Omental fat pad (tissue), 4 donors: Measurements from ENCODE around the gene METRNL. TPM values are rescaled to one million over a fixed set of nuclear protein-coding genes. Genes with fewer than 3 reads are reported as not detected.

Experiments used
- ATAC-seq: fragments of 150-250 bp; one replicate; pipeline ENCODE4 v1.9.1; 2016; ENCODE audit warnings: mild to moderate bottlenecking, moderate library complexity; ENCODE audit not compliant: low FRiP score
- DNase-seq: peaks from one replicate; pipeline ENCODE4 v3.0.0-alpha.2; 2019; ENCODE audit warnings: low spot score
- total RNA-seq, 4 donors: library from RNA; depleted of rRNA; stranded (reverse); fragments of >200 nt; gene quantifications; one replicate each; pipeline ENCODE4 v1.1.0, GENCODE V29; 2016
- TF ChIP-seq, protein P1 (sequence below), 3 donors: fragments of 450-650 bp; IDR thresholded peaks; one replicate each; pipeline ENCODE4 v1.5.1; 2016 to 2017; ENCODE audit warnings: antibody characterized with exemption in 3 of 3, mild to moderate bottlenecking in 3 of 3, moderate library complexity in 2 of 3

Gene METRNL
- total RNA-seq, 4 donors from 2014 or later = 68.4 to 271 (median 99.9) TPM

DNA sequence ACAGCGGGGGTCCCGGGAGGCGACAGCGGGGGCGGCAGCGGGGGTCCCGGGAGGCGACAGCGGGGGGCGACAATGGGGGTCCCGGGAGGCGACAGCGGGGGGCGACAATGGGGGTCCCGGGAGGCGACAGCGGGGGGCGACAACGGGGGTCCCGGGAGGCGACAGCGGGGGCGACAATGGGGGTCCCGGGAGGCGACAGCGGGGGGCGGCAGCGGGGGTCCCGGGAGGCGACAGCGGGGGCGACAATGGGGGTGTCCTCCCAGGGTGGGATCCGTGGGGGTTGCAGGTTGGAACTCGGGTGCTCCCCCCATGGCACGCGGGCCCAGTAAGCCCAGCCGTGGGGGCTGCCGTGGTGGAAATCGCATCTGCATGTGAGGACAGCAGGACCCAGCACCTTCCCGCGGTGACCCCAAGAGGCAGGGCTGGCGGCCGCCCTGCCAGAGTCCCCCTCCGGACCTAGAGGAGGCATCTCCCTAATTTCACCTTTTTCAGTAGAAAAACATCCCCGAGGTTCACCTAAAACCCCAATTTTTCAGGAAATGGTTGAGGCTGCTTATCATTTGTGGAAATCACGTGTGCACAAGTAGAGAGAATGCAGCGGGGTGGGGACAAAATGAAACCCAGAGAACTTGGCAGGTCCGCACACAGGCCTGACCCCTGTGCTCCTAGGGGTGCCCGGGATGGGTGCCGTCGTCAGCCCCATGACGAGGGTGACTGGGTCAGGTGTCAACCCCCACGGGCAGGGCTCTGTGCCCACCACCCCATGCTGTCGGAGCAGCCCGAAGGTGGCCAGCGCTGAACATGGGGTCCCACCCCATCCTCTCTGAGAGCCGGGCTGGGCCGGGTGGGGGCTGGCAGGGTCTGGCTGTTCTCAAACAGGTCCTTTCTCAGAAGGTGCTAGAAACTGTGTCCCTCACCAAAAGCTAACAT, 10.5 kb upstream of the METRNL start:
- ATAC-seq (no peak), DNase-seq (no peak)
- TF ChIP-seq, protein P1, sequence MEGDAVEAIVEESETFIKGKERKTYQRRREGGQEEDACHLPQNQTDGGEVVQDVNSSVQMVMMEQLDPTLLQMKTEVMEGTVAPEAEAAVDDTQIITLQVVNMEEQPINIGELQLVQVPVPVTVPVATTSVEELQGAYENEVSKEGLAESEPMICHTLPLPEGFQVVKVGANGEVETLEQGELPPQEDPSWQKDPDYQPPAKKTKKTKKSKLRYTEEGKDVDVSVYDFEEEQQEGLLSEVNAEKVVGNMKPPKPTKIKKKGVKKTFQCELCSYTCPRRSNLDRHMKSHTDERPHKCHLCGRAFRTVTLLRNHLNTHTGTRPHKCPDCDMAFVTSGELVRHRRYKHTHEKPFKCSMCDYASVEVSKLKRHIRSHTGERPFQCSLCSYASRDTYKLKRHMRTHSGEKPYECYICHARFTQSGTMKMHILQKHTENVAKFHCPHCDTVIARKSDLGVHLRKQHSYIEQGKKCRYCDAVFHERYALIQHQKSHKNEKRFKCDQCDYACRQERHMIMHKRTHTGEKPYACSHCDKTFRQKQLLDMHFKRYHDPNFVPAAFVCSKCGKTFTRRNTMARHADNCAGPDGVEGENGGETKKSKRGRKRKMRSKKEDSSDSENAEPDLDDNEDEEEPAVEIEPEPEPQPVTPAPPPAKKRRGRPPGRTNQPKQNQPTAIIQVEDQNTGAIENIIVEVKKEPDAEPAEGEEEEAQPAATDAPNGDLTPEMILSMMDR (IDR thresholded peaks at IDR 0.05) = no peak

DNA sequence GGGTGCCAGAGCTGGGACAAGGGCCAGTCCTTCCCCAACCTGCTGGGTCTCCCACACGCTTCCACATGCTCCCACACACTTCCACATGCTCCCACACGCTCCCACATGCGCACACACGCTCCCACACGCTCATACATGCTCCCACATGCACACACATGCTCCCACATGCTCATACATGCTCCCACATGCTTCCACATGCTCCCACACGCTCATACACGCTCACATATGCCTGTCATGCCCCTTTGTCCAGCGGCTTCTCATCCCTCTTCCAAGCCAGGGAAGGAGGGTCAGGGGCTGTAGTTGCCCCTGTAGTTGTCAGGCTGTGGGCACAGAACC, 9.9 kb upstream of the METRNL start:
- DNase-seq = no peak
- no peak for ATAC-seq
- TF ChIP-seq, protein P1 (IDR thresholded peaks at IDR 0.05) = no peak

- ATAC-seq (no peak), DNase-seq (no peak)
- TF ChIP-seq, protein P1 (IDR thresholded peaks at IDR 0.05) = no peak
Observed at GRCh38 chr17:83069931-83070742, 9.3 kb upstream of the METRNL start.

GRCh38 chr17:83070800-83071341, 8.5 kb upstream of the METRNL start:
- DNase-seq = no peak
- TF ChIP-seq, protein P1 (IDR thresholded peaks at IDR 0.05) = no peak
- ATAC-seq = no peak

DNA sequence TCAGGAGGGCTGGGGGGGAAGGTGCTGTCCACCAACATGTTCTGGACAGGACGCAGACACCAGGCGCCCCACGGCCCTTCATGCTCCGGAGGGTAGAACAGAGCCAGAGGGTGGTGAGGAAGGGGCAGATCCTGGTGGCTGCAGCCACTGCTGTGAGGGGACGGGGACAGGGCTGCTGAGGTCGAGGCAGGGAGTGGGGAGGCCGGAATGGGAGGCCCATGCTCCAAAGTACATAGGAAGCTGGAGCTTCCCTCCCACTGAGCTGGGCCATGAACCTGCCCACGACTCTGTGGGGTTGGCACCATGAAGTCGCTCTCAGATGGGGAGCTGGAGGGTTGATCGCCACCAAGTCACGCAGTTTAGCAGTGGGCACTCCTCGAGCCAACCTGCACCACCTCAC, 8.0 kb upstream of the METRNL start:
- TF ChIP-seq, protein P1 (IDR thresholded peaks at IDR 0.05) = no peak
- ATAC-seq = no peak
- DNase-seq = no peak

- TF ChIP-seq, protein P1 (IDR thresholded peaks at IDR 0.05) = no peak
- ATAC-seq = no peak
Observed at GRCh38 chr17:83071966-83072562, 7.3 kb upstream of the METRNL start.

More at GRCh38 chr17:83071966-83072562, 7.3 kb upstream of the METRNL start:
- DNase-seq = no peak
